AG09309 (cell line): Measurements from ENCODE around the gene FOXN1.

Experiments
- DNase-seq: peaks from one replicate; pipeline ENCODE4 v3.0.0-alpha.2; 2010; ENCODE audit warnings: low read depth
- H3K4me3 ChIP-seq: 2 replicates; pipeline ENCODE4 v1.5.1; 2011; ENCODE audit warnings: mild to moderate bottlenecking, low read depth, low read length, moderate library complexity; ENCODE audit not compliant: control insufficient read depth
- TF ChIP-seq, protein P1 (sequence below): IDR thresholded peaks from 2 replicates; pipeline ENCODE4 v1.5.1; 2011; ENCODE audit warnings: mild to moderate bottlenecking, low read depth, low read length, inconsistent platforms; ENCODE audit not compliant: insufficient read depth, control insufficient read depth; ENCODE audit errors: missing control alignments

The FOXN1 gene

DNA sequence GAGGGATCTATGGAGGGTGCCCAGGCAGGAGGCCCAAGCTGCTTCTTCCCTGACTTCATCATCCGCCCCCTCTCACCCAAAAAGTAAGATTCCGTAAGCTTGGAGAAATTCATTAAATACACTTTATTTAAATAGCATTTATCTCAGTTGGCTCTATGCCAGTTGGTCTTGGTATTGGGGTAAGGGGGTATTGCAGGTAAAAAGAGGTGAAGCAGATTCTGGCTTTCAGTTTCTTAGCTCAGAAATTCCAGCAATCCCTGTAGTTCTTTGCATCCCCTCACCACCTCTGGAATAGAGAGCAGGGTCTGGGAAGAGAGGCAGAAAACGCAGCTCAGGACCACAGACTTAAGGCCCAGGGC is 71.3 kb downstream of the FOXN1 start:
- TF ChIP-seq, protein P1, sequence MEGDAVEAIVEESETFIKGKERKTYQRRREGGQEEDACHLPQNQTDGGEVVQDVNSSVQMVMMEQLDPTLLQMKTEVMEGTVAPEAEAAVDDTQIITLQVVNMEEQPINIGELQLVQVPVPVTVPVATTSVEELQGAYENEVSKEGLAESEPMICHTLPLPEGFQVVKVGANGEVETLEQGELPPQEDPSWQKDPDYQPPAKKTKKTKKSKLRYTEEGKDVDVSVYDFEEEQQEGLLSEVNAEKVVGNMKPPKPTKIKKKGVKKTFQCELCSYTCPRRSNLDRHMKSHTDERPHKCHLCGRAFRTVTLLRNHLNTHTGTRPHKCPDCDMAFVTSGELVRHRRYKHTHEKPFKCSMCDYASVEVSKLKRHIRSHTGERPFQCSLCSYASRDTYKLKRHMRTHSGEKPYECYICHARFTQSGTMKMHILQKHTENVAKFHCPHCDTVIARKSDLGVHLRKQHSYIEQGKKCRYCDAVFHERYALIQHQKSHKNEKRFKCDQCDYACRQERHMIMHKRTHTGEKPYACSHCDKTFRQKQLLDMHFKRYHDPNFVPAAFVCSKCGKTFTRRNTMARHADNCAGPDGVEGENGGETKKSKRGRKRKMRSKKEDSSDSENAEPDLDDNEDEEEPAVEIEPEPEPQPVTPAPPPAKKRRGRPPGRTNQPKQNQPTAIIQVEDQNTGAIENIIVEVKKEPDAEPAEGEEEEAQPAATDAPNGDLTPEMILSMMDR: no peak
- H3K4me3 ChIP-seq: no peak overlapping the region
- DNase-seq: no peak

DNA sequence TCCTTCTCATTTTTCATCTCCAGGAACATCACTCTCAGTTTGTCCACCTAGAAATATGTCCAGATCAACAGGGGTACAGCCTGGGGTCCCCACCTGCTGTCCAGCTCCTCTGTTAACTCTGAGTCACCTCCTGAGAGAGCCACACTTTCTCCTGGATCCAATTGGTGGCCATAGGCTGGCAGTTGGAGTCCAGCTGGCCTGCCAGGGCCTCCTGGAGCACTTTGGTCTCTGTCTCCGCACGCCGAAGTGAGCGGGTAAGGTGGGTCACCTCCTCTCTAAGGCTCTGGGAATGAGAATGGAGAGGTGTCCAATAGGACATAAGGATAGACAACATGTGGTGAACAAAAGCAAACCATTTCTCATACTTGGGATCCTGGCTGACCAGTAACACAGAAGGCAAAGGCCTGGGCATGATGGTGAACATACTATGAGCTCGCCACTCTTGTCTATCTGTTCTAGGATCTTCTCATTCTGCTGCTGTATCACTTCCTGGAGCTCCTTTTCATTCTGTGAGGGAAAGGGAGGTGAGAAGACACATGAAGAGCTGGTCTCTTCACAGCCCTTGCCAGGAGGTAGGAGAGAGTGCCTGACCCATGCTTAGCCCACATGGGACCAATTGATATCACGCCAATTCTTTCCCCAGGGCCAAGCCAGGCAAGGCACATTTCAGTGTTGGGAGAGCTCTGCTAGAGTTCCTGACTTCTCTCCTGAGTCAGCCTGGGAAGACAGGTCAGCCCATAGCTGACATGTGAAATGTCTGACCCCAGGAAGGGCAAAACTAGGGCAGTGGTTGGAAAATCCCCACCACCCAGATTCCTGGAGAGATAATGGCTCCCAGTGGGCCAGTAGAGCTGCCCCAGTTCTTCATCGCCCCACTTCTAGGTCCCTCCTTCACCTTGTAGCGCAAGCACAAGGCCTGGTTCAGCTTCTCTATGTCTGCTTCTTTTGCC is 72.4 kb downstream of the FOXN1 start:
- TF ChIP-seq, protein P1: no peak
- no peak for DNase-seq
- no peak overlapping the region for H3K4me3 ChIP-seq

DNA sequence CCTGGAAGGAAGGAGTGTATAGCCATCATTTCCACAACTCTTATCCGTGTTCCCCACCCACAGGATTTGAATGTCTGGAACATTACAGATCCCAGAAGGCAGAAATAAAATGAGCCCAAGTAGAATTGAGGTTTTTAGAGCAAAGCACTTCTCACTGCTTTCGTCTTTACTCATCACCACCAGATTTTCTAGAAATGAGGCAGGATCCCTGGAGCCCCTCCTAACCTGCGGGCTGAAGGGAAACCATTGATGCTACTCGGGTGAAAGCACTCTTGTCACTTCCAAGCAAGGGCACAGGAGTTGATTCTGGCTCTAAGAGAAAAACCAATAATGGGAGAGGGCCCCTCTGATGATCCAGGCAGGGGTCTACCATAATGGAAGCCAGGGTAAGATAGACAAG is 73.4 kb downstream of the FOXN1 start:
- DNase-seq: no peak
- TF ChIP-seq, protein P1: no peak

DNA sequence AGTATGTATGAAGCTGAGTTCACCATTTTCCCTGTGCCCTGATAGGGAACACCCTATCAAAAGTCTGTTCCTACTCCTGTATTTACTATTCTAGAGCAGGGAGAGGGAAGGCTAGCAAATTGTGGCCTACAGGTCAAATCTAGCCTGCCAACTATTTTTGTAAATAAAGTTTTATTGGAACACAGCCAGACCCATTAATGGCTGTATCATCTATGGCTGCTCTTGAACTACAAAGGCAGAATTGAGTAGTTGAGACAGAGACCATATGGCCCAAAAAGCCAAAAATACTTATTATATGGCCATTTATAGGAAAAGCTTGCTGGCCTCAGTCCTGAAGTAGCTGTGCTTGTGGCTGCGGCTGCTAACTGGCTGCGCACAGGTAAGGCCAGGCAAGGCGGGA is 74.8 kb downstream of the FOXN1 start:
- DNase-seq: no peak
- no peak overlapping the region for H3K4me3 ChIP-seq
- TF ChIP-seq, protein P1: no peak

More for the DNA sequence above, 73.4 kb downstream of the FOXN1 start:
- no peak overlapping the region for H3K4me3 ChIP-seq

DNA sequence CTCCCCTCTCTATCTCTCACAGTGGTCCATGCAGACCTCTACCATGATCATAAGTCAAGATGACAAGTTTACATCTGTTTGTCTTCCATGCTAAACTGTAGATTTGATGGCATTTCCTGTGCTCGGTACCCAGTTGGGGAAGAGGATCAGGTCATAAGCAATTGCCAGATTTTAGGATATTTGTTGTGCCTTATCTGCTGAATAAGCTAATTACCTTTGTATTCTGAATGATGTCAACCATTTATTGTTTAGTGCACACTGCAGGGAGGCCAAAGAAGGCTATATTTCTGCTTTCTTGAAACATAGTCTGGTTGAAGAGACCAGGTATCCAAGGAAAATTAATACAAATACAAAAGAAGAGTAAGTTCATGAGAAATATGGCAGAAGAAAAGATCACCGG is 76.4 kb downstream of the FOXN1 start:
- no peak overlapping the region for H3K4me3 ChIP-seq
- TF ChIP-seq, protein P1: no peak
- no peak for DNase-seq

DNA sequence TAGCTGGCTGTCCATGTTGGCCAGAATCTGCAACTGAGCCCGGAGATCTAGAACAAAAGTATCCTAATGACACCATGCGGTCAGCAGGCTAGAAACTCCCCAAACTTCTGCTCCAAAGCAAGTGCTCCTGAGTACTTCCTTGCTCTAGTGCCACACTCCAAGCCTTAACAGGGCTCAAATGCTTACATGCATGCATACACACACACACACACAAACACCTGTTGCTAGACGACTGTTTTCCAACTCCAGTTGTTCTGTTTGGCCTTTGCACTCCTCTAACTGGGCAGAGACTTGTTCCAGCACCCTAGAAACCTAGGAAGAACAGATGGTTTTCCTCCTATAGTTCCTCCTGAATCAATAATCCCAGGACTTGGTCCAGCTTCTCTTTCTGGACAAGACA is 78.3 kb downstream of the FOXN1 start:
- DNase-seq: no peak
- TF ChIP-seq, protein P1: no peak
- H3K4me3 ChIP-seq: no peak overlapping the region
